HG02571 (cell line): ENCODE data around the gene ZNF268.

Experiments used
- ATAC-seq: cut with Tn5 transposase; IDR thresholded peaks from one replicate; pipeline ENCODE4 v1.9.1; 2021; ENCODE audit warnings: mild to moderate bottlenecking, moderate library complexity; ENCODE audit not compliant: unreplicated experiment

Gene ZNF268

DNA sequence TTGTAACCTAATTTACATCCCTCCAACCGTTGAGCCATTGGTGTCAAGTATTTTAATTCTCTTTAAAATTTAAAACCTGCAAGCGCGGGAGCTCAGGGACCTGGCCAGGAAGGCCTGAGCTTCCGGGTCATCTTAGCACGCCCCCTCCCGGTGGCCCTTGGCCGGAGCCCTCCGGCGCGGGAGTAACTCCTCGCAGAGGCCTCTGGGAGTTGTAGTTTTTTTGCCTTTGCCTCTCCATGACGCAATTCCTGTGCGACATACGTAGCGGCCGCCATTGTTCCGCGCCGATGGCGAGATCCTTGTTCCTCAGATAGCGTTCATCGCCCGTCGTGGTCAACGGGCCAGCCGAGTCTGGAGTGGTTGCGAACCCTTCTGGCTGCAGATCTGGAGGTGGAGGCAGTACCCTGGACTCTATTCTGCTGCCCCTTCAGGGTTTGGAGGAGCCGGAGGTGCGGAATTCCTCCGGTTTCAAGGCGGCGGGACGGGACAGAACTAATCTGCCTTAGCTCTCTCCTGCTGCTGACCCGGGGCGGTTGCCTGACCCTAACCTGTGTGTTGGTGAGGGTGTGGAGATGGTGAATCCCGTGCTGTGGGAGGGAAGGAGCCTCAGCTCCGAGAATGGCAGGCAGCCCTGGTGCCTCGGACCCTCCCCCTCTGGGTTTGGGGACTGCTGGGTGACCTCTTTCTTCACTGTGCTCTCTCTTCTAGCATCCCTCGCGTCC is at the start of gene ZNF268:
TSS of gene ZNF268 (plus strand) at position 258 of the 722 bp plus-strand sequence. CDS start 503 bp downstream, outside the sequence.
- ATAC-seq = peak; percentile 89

- ATAC-seq = no peak
Observed at GRCh38 chr12:133135747-133136146, 45.5 kb upstream of the ZNF268 start.

DNA sequence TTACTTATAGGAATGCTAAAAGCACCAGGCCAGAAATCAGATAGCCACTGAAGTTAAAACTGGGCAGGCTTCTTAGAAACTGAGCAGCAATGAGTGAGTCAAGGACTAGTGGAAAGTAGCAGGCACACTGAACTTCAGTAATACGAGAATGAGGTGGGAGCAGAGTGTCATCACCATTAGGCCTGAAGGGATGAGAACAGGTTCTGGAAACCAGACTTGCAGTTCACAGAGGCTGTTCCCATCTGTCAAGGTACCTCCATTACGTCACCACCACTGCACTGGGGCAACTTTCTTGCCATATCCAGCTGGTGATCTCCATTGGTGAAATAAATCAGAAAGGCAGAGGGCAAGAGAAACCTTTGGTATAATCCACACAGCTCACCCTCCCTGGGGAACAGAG is 35.3 kb upstream of the ZNF268 start:
- no peak for ATAC-seq

DNA sequence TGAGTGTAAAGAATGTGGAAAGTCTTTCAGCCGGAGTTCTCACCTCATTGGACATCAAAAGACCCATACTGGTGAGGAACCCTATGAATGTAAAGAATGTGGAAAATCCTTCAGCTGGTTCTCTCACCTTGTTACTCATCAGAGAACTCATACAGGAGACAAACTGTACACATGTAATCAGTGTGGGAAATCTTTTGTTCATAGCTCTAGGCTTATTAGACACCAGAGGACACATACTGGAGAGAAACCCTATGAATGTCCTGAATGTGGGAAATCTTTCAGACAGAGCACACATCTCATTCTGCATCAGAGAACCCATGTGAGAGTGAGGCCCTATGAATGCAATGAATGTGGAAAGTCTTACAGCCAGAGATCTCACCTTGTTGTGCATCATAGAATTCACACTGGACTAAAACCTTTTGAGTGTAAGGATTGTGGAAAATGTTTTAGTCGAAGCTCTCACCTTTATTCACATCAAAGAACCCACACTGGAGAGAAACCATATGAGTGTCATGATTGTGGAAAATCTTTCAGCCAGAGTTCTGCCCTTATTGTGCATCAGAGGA is 25.1 kb upstream of the ZNF268 start:
- no peak for ATAC-seq

DNA sequence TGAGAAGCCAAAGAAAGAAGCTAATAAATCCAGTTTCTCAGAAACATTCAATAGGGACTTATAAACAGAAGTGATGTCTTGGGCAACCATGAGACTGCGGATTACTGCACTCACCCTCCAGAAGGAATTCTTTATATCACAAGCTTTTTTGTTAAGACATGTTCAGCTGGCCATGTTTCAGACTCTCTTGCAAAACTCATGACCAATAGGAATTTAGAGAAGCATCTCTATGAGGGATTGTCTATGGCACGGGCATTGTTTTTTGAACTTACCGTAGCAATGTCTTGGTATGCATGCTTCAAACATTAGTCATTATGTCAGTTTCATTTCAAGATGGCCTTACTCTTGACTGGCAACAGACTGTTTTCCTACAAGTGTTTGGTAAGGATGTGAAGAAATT is 15.5 kb upstream of the ZNF268 start:
- no peak for ATAC-seq

DNA sequence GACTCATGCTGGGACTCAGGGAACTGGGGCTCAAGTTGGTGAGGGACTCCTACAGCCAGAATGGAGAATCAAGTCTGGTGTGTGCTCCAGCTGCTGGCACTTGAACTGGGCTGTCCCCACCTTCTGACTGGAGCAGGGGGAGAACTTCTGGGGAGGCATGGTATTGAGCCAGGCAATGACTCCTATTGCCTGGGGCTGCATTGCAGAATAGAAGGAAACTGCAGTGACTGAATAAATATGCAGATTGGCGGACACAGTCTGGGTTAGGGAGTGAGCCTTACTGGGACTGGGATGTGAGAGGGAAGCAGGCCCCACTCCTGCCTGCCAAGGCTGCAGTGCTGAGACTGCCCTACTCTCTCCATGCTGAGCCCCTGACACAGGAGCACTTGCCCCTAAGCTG is 8.8 kb upstream of the ZNF268 start:
- ATAC-seq = no peak

GRCh38 chr12:133174901-133175300 is 6.4 kb upstream of the ZNF268 start:
- ATAC-seq = no peak

GRCh38 chr12:133180669-133181068 is 626 bp upstream of the ZNF268 start:
- ATAC-seq = no peak

DNA sequence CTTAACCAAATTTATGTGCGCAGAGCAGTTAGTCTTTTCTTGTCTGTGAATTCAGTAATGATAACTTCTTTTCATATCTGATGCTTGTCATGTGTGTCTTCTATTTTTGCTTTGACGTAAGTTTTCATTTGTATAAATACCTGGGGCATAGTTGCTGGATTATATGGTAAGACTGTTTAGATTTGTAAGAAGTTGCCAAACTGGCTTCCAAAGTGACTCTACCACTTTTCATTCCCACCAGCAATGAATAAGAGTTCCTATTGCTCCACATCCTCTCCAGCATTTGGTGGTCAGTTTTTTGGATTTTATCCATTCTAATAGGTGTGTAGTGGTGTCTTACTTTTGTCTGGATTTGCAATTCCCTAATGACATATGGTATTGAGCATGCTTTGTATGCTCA is 8.9 kb downstream of the ZNF268 start:
- ATAC-seq = no peak

DNA sequence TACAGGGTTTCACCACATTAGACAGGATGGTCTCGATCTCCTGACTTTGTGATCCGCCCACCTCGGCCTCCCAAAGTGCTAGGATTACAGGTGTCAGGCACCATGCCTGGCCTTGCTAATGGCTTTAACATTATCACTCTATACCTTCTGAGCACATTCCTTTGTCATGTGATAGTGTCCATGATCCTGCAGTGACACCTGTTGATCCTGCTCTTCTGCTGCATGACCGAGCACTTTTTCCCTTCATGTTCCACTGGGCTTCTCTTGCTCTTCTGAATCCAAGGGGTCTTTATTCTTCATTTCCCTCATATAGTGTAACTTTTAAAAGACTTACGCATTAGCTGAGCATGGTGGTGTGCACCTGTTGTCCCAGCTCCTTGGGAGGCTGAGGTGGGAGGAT is 11.6 kb downstream of the ZNF268 start:
- no peak for ATAC-seq

DNA sequence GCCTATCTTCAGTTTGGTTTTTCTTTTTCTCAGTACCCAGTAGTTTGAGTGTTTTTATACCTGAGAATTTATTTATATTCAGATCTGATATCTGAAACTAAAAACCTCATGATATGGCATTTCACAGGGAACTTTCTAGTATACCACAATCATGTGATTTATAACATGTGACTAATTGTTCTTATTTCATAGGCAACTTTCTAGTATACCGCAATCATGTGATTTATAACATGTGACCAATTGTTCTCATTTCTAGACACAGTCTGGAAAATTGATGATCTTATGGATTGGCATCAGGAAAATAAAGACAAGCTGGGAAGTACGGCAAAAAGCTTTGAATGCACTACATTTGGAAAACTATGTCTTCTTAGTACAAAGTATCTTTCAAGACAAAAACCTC is 20.6 kb downstream of the ZNF268 start:
- ATAC-seq = no peak

DNA sequence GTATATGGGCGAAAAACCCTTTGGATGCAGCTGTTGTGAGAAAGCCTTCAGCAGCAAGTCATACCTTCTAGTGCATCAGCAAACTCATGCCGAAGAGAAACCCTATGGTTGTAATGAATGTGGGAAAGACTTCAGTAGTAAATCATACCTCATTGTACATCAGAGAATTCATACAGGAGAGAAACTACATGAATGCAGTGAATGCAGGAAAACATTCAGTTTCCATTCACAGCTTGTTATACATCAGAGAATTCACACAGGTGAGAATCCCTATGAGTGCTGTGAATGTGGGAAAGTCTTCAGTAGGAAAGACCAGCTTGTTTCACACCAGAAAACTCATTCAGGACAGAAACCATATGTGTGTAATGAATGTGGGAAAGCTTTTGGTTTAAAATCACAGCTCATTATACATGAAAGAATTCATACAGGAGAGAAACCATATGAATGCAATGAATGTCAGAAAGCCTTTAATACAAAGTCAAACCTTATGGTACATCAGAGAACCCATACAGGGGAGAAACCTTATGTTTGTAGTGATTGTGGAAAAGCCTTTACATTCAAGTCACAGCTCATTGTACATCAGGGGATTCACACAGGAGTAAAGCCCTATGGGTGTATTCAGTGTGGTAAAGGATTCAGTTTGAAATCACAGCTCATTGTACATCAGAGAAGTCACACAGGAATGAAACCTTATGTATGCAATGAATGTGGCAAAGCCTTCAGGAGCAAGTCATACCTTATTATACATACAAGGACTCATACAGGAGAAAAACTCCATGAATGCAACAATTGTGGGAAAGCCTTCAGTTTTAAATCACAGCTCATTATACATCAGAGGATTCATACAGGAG is 21.4 kb downstream of the ZNF268 start:
- ATAC-seq = no peak

DNA sequence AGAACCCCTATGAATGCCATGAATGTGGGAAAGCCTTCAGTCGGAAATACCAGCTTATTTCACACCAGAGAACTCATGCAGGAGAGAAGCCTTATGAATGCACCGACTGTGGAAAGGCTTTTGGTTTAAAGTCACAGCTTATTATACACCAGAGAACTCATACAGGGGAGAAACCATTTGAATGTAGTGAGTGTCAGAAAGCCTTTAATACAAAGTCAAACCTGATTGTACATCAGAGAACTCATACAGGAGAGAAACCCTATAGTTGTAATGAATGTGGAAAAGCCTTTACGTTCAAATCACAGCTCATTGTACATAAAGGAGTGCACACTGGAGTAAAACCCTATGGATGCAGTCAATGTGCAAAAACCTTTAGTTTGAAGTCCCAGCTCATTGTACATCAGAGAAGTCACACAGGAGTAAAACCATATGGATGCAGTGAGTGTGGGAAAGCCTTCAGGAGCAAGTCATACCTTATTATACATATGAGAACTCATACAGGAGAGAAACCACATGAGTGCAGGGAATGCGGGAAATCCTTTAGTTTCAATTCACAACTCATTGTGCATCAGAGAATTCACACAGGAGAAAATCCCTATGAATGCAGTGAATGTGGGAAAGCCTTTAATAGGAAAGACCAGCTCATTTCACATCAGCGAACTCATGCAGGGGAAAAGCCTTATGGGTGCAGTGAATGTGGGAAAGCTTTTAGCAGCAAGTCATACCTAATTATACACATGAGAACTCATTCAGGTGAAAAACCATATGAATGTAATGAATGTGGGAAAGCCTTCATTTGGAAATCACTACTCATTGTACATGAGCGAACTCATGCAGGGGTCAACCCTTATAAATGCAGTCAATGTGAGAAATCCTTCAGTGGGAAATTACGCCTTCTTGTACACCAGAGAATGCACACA is 22.3 kb downstream of the ZNF268 start:
- no peak for ATAC-seq

DNA sequence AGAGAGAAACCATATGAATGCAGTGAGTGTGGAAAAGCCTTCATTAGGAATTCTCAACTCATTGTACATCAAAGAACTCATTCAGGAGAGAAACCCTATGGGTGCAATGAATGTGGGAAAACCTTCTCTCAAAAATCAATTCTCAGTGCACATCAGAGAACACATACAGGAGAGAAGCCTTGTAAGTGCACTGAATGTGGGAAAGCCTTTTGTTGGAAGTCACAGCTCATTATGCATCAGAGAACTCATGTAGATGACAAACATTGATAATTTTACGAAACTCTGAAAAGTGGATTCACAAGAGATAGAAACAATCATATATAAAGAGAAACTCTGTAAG is 22.9 kb downstream of the ZNF268 start:
- no peak for ATAC-seq

DNA sequence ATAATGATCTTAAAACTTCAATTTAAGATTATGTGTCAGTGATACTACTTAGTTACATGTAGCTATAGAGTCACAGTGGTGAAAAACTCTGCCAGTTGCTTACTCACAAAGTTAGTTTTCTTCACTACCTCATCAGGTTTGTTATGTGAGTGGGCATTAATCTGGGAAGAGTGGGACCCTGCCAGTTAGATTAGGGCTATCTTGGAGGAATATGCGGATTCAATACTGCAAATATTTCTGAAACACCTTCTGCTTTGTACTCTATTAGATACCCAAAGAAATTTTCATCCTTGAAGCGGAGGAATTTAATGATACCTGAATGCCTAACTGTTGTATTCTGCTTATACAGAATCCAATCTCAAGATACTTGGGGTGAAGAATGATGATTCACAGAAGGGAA is 25.1 kb downstream of the ZNF268 start:
- ATAC-seq = no peak

- ATAC-seq = no peak
Observed at GRCh38 chr12:133215724-133216123, 34.4 kb downstream of the ZNF268 start.

DNA sequence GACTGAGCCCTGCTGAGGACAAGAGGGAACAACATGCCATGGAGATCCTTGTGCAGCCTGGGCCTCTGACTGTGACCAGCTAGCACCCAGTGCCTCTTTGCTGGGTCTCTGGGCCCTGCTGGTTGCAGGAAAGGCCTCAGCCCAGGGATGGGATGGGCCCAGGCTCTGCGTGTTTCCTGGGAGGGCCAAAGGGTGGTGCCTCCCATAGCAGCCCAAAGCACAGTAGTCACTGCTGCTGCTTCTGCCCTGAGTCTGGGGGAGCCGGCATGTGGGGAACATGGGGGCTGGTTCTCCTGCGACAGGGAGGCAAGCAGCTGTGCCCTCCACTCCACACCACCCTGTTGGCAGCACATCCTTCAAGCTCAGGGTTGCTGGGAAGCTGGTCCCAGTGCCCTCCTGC is 35.9 kb downstream of the ZNF268 start:
- ATAC-seq = no peak

DNA sequence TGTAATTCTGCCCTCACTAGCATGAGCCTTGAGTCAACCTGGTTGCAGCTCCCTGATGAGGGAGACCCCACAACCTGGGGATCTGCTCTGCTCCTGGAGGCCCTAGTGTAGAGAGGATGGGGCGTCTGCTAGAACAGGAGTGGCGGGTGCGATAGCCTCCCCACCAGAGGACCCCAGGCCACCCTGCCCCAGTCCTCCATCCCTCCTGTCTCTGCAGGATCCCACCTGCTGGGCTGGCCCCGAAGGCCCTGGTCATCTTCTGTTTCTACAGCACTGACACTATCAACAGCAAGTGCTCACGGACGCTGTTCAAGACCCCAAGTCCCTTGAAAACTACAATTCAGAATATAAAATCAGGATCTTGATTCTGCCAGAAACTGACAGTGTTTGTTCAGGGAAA is 39.2 kb downstream of the ZNF268 start:
- ATAC-seq = no peak

- ATAC-seq = no peak
Observed at GRCh38 chr12:133221241-133221640, 39.9 kb downstream of the ZNF268 start.

- no peak for ATAC-seq
Observed at GRCh38 chr12:133222211-133222610, 40.9 kb downstream of the ZNF268 start.

- ATAC-seq = no peak
Observed at GRCh38 chr12:133225527-133225926, 44.2 kb downstream of the ZNF268 start.
